Stomach smooth muscle (tissue), 2 donors: ENCODE data around the gene OR52A5.
"Not testable (repeated sequence)": the region's sequence is repeated elsewhere in the genome, so short reads cannot be mapped to it uniquely, and the experiment has no call there.

Experiments
- H3K27ac ChIP-seq: one replicate; pipeline ENCODE4 v1.7.0; 2013; ENCODE audit warnings: mild to moderate bottlenecking, low read length, inconsistent platforms
- H3K27me3 ChIP-seq, 2 donors: one replicate each; pipeline ENCODE4 v1.7.0; 2013; ENCODE audit warnings: low read length in 2 of 2; ENCODE audit not compliant: insufficient read depth in 2 of 2, control insufficient read depth in 1 of 2
- H3K36me3 ChIP-seq, 2 donors: one replicate each; pipeline ENCODE4 v1.7.0; 2013; ENCODE audit warnings: low read length in 2 of 2; ENCODE audit not compliant: control insufficient read depth in 2 of 2, insufficient read depth in 2 of 2
- H3K4me1 ChIP-seq: one replicate; pipeline ENCODE4 v1.7.0; 2013; ENCODE audit warnings: low read length; ENCODE audit not compliant: control insufficient read depth, insufficient read depth
- H3K4me3 ChIP-seq, 2 donors: one replicate each; pipeline ENCODE4 v1.7.0; 2013; ENCODE audit warnings: low read length in 2 of 2
- H3K9ac ChIP-seq, 2 donors: one replicate each; pipeline ENCODE4 v1.7.0; 2013; ENCODE audit warnings: low read length in 2 of 2, mild to moderate bottlenecking in 1 of 2
- H3K9me3 ChIP-seq, 2 donors: one replicate each; pipeline ENCODE4 v1.7.0; 2013; ENCODE audit warnings: low read length in 2 of 2; ENCODE audit not compliant: control insufficient read depth in 2 of 2
- donor health status: healthy.
- donor health status: Pancreatic carcinoma.

The OR52A5 gene

GRCh38 chr11:5137996-5138395, at the start of gene OR52A5:
Gene OR52A5, minus strand, starts transcription at chr11:5138356. Its CDS starts 5,714 bp downstream, at chr11:5132642.
- no peaks in the 10 kb centered on the region for H3K36me3 ChIP-seq
- H3K27me3 ChIP-seq: no peaks in the 10 kb centered on the region
- no peaks in the 10 kb centered on the region for H3K9me3 ChIP-seq
- no peaks in the 10 kb centered on the region for H3K4me1 ChIP-seq
- no peak within 1 kb of the TSS for H3K27ac ChIP-seq
- H3K9ac ChIP-seq: no peak within 1 kb of the TSS
- H3K4me3 ChIP-seq: no peak within 1 kb of the TSS

GRCh38 chr11:5178046-5178837, 40.1 kb upstream of the OR52A5 start:
- Histone ChIP-seq H3K36me3 (no peaks in the 10 kb centered on the region), H3K27ac (no peak overlapping the region), H3K4me1 (no peaks in the 10 kb centered on the region), H3K9me3 (no peaks in the 10 kb centered on the region), H3K4me3 (no peak overlapping the region), H3K27me3 (no peaks in the 10 kb centered on the region), H3K9ac (no peak overlapping the region)

- Histone ChIP-seq H3K27ac (no peak overlapping the region), H3K4me1 (no peaks in the 10 kb centered on the region), H3K27me3 (no peaks in the 10 kb centered on the region), H3K9me3 (no peaks in the 10 kb centered on the region), H3K36me3 (no peaks in the 10 kb centered on the region), H3K4me3 (no peak overlapping the region), H3K9ac (no peak overlapping the region)
These were observed 36.8 kb upstream of the OR52A5 start for GRCh38 chr11:5174934-5175333.

GRCh38 chr11:5171856-5172255, 33.7 kb upstream of the OR52A5 start:
- Histone ChIP-seq H3K4me1 (no peaks in the 10 kb centered on the region), H3K27ac (no peak overlapping the region), H3K9ac (no peak overlapping the region), H3K9me3 (no peaks in the 10 kb centered on the region), H3K36me3 (no peaks in the 10 kb centered on the region), H3K4me3 (no peak overlapping the region), H3K27me3 (no peaks in the 10 kb centered on the region)

GRCh38 chr11:5165898-5166297, 27.7 kb upstream of the OR52A5 start:
- H3K9ac ChIP-seq, H3K9me3 ChIP-seq, H3K36me3 ChIP-seq, H3K4me1 ChIP-seq, H3K27ac ChIP-seq, H3K27me3 ChIP-seq, H3K4me3 ChIP-seq: not testable (repeated sequence)

- H3K27me3 ChIP-seq, H3K4me3 ChIP-seq, H3K4me1 ChIP-seq, H3K36me3 ChIP-seq, H3K9ac ChIP-seq, H3K27ac ChIP-seq, H3K9me3 ChIP-seq: not testable (repeated sequence)
These were observed 26.7 kb upstream of the OR52A5 start for GRCh38 chr11:5164807-5165206.

GRCh38 chr11:5161045-5161444, 22.9 kb upstream of the OR52A5 start:
- not testable (repeated sequence) for H3K4me1 ChIP-seq, H3K4me3 ChIP-seq, H3K36me3 ChIP-seq, H3K9ac ChIP-seq, H3K27me3 ChIP-seq, H3K9me3 ChIP-seq, H3K27ac ChIP-seq

GRCh38 chr11:5160217-5160616, 22.1 kb upstream of the OR52A5 start:
- not testable (repeated sequence) for H3K4me1 ChIP-seq, H3K27me3 ChIP-seq, H3K36me3 ChIP-seq, H3K9me3 ChIP-seq, H3K27ac ChIP-seq, H3K4me3 ChIP-seq, H3K9ac ChIP-seq

GRCh38 chr11:5159806-5160205, 21.6 kb upstream of the OR52A5 start:
- Histone ChIP-seq H3K27me3 (no peaks in the 10 kb centered on the region), H3K9me3 (no peaks in the 10 kb centered on the region), H3K4me1 (no peaks in the 10 kb centered on the region), H3K4me3 (no peak overlapping the region), H3K36me3 (no peaks in the 10 kb centered on the region), H3K27ac (no peak overlapping the region), H3K9ac (no peak overlapping the region)

GRCh38 chr11:5154657-5155056, 16.5 kb upstream of the OR52A5 start, which contains the start of gene OR52A1:
Gene OR52A1, minus strand, starts transcription at chr11:5154757. Its CDS starts 2,388 bp downstream, at chr11:5152369.
- Histone ChIP-seq H3K9me3 (no peaks in the 10 kb centered on the region), H3K27me3 (no peaks in the 10 kb centered on the region), H3K36me3 (no peaks in the 10 kb centered on the region), H3K27ac (no peak within 1 kb of the TSS), H3K4me1 (no peaks in the 10 kb centered on the region), H3K9ac (no peak within 1 kb of the TSS), H3K4me3 (no peak within 1 kb of the TSS)

- Histone ChIP-seq H3K36me3 (no peaks in the 10 kb centered on the region), H3K27ac (no peak overlapping the region)
These were observed 15.6 kb upstream of the OR52A5 start for GRCh38 chr11:5153574-5154431.

More at GRCh38 chr11:5153574-5154431, 15.6 kb upstream of the OR52A5 start:
- no peak overlapping the region for H3K4me3 ChIP-seq
- no peak overlapping the region for H3K9ac ChIP-seq
- no peaks in the 10 kb centered on the region for H3K9me3 ChIP-seq
- no peaks in the 10 kb centered on the region for H3K4me1 ChIP-seq
- H3K27me3 ChIP-seq: no peaks in the 10 kb centered on the region
